ENCODE measurements around the gene SPATS2. TPM values are rescaled to one million over a fixed set of nuclear protein-coding genes. Genes with fewer than 3 reads are reported as not detected.

The SPATS2 gene
- total RNA-seq, 4 donors from 2014 or later, result 8.6 to 17.8 (median 9.5) TPM

DNA sequence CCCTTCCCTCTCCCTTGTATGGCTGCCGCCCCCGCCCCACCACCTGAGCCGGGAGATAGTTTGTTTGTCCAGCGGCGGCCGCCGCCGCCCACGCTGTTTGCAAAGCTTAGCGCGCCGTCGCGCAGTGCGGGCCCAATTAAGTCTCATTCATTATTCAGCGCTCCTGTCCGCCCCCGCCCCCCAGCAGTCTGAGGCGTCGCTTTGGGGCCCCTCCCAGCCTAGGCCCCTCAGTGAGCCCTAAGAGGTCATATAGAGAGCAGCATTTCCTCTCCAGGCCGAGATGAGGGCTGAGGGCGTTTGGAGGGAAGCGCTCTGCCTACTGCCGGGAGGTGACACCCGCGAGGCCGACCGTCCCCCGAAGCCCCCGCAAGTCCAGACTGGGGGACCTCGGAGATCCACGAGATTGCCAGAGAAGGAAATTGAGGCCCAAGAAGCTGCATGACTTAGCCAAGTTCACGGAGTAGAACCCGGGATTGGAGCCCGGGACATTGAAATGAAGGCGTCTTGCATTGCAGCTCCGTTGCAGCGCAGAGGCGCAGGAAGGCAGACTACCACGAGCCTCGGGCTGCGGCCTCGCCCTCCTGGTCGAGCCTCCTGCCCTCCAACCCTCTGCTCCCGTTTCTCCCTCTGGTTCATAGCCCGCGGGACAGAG, 20.5 kb upstream of the SPATS2 start, which contains the start of gene DNAJC22:
DNAJC22 (plus strand) TSS at position 230 of the 652 bp plus-strand sequence. CDS start 1,985 bp downstream, outside the sequence.
- no peaks in the 10 kb centered on the region for H3K9me3 ChIP-seq
- H3K4me1 ChIP-seq, result peaks cover 15 to 55% (median 48%) of the 10 kb centered on the region in 3 donors
- peak within 1 kb of the TSS in 1 of 2 donors; percentile 52 for H3K4me3 ChIP-seq
- TF ChIP-seq, protein P1, sequence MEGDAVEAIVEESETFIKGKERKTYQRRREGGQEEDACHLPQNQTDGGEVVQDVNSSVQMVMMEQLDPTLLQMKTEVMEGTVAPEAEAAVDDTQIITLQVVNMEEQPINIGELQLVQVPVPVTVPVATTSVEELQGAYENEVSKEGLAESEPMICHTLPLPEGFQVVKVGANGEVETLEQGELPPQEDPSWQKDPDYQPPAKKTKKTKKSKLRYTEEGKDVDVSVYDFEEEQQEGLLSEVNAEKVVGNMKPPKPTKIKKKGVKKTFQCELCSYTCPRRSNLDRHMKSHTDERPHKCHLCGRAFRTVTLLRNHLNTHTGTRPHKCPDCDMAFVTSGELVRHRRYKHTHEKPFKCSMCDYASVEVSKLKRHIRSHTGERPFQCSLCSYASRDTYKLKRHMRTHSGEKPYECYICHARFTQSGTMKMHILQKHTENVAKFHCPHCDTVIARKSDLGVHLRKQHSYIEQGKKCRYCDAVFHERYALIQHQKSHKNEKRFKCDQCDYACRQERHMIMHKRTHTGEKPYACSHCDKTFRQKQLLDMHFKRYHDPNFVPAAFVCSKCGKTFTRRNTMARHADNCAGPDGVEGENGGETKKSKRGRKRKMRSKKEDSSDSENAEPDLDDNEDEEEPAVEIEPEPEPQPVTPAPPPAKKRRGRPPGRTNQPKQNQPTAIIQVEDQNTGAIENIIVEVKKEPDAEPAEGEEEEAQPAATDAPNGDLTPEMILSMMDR (IDR thresholded peaks at IDR 0.05), result no peak
- TF ChIP-seq POLR2AphosphoS5 (IDR thresholded peaks at IDR 0.05) (no peak), POLR2A (IDR thresholded peaks at IDR 0.05) (no peak), EP300 (IDR thresholded peaks at IDR 0.05) (no peak)
- peaks cover 99% of the 10 kb centered on the region for H3K27me3 ChIP-seq
- 25% methylated on average over 7 of the region's 47 CpGs; no CpG with 5 or more reads in 1 of the 2 donors for WGBS, 2 donors (ENCODE audit: low coverage in 1 of 2)
- no peak within 1 kb of the TSS for H3K27ac ChIP-seq
- no peaks in the 10 kb centered on the region for H3K36me3 ChIP-seq
- no peak for ATAC-seq

DNA sequence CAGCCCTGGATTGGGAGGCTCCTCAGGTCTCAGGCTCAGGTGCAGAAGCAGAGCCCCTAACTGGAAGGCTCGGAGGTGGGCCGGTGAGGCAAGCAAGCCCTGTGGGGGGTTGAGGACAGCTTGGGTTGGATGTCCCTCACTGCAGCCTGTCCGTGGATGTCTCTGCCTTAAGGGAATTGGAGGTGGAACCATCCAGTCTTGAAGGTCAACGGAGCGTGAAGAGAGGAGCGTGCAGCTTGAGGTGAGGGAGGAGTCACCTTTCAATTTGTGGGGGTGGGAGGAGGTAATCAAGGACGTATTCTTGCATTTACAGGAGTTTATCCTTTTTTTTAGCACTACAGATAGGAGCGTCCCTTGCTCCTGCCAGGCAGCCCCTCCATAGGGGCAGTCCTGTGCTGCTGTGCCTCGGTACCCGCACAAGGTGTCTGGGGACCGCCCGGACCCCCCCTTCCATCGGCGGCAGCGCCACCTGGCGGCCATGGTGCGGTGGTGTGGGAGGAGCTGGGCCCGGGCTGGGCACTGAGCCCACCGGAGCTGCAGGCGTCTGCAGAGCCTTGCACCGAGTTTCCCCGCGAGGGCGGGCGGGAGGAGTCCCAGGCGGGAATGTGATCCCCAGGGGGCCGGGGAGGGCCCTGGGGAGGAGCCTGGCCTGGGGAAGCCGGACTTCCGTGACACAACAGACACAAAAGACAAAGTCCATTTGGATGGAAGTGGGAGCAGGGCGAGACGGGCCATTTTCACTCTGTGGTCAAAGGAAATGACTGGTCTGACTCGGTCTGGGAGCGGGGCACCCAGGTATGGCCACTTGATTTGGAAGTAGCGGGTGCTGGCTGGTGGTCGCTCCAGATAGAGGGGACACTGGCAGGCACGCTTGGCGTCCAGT, 19.7 kb upstream of the SPATS2 start:
- Histone ChIP-seq H3K4me3 (peak overlapping the region in 1 of 2 donors; percentile 52), H3K4me1 (peaks cover 15 to 48% (median 41%) of the 10 kb centered on the region in 3 donors), H3K36me3 (no peaks in the 10 kb centered on the region), H3K27me3 (peaks cover 97% of the 10 kb centered on the region), H3K9me3 (no peaks in the 10 kb centered on the region), H3K27ac (no peak overlapping the region)
- WGBS, 2 donors (ENCODE audit: low coverage in 1 of 2), result 22 to 41% methylated on average over 6 to 8 of the region's 37 CpGs
- ATAC-seq, result peak; percentile 72
- no peak for TF ChIP-seq POLR2A (IDR thresholded peaks at IDR 0.05)
- no peak for TF ChIP-seq POLR2AphosphoS5 (IDR thresholded peaks at IDR 0.05)
- TF ChIP-seq, protein P1 (IDR thresholded peaks at IDR 0.05), result peak in 3 of 4 experiments; percentile 81 to 97 (median 86)
- no peak for TF ChIP-seq EP300 (IDR thresholded peaks at IDR 0.05)

DNA sequence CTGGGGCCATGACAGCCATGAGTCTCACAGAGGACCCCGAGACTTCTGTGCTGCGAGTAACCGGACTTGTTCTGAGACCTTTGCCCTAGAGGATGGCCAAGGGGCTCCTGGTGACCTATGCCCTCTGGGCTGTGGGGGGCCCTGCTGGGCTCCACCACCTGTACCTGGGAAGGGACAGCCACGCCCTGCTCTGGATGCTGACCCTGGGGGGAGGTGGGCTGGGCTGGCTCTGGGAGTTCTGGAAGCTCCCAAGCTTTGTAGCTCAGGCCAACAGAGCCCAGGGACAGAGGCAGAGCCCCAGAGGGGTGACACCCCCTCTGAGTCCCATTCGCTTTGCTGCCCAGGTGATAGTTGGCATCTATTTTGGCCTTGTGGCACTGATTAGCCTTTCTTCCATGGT, 18.5 kb upstream of the SPATS2 start:
- WGBS, 2 donors (ENCODE audit: low coverage in 1 of 2), result 100% methylated on average over 3 of the region's 5 CpGs; no CpG with 5 or more reads in 1 of the 2 donors
- Histone ChIP-seq H3K27me3 (peaks cover 97% of the 10 kb centered on the region), H3K27ac (no peak overlapping the region), H3K4me3 (no peak overlapping the region), H3K4me1 (peaks cover 15 to 38% (median 32%) of the 10 kb centered on the region in 3 donors), H3K36me3 (no peaks in the 10 kb centered on the region), H3K9me3 (no peaks in the 10 kb centered on the region)
- no peak for ATAC-seq
- TF ChIP-seq EP300 (IDR thresholded peaks at IDR 0.05) (no peak), POLR2AphosphoS5 (IDR thresholded peaks at IDR 0.05) (no peak), POLR2A (IDR thresholded peaks at IDR 0.05) (no peak)
- TF ChIP-seq, protein P1 (IDR thresholded peaks at IDR 0.05), result no peak

DNA sequence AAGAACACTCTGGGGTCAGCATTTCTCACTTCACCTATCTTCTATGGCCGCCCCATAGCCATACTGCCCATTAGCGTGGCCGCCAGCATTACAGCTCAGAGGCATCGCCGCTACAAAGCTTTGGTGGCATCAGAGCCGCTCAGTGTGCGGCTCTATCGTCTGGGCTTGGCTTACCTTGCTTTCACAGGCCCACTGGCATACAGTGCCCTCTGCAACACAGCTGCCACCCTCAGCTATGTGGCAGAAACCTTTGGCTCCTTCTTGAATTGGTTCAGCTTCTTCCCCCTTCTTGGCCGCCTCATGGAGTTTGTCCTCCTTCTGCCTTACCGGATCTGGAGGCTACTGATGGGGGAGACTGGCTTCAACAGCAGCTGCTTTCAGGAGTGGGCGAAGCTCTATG, 18.0 kb upstream of the SPATS2 start:
- TF ChIP-seq, protein P1 (IDR thresholded peaks at IDR 0.05), result no peak
- TF ChIP-seq POLR2AphosphoS5 (IDR thresholded peaks at IDR 0.05) (no peak), EP300 (IDR thresholded peaks at IDR 0.05) (no peak), POLR2A (IDR thresholded peaks at IDR 0.05) (no peak)
- WGBS, 2 donors (ENCODE audit: low coverage in 1 of 2), result 93% methylated on average over 11 of the region's 11 CpGs; no CpG with 5 or more reads in 1 of the 2 donors
- H3K27ac ChIP-seq, result no peak overlapping the region

More for the DNA sequence above, 18.0 kb upstream of the SPATS2 start:
- no peak for ATAC-seq
- H3K4me3 ChIP-seq, result no peak overlapping the region
- no peaks in the 10 kb centered on the region for H3K36me3 ChIP-seq
- H3K9me3 ChIP-seq, result no peaks in the 10 kb centered on the region
- H3K4me1 ChIP-seq, result peaks cover 15 to 38% (median 32%) of the 10 kb centered on the region in 3 donors
- peaks cover 97% of the 10 kb centered on the region for H3K27me3 ChIP-seq

Data from gastroesophageal sphincter (tissue), 4 donors.